HL-60 (cell line): Measurements from ENCODE around the gene TERB1.
A peak's percentile ranks its signal among the peaks of the same experiment; 100 is the strongest.

Experiments
- POLR2AphosphoS5 ChIP-seq: IDR thresholded peaks from 2 replicates; pipeline ENCODE4 v1.6.1; 2012; ENCODE audit warnings: low read depth
- TF ChIP-seq, protein P1 (sequence below): IDR thresholded peaks from one replicate; pipeline ENCODE4 v1.5.1; 2011; ENCODE audit warnings: low read length, control low read depth, inconsistent platforms; ENCODE audit not compliant: insufficient read depth
- TF ChIP-seq, protein P2 (sequence below): IDR thresholded peaks from 2 replicates; pipeline ENCODE4 v1.6.1; 2012; ENCODE audit warnings: low read depth; ENCODE audit not compliant: insufficient replicate concordance

DNA sequence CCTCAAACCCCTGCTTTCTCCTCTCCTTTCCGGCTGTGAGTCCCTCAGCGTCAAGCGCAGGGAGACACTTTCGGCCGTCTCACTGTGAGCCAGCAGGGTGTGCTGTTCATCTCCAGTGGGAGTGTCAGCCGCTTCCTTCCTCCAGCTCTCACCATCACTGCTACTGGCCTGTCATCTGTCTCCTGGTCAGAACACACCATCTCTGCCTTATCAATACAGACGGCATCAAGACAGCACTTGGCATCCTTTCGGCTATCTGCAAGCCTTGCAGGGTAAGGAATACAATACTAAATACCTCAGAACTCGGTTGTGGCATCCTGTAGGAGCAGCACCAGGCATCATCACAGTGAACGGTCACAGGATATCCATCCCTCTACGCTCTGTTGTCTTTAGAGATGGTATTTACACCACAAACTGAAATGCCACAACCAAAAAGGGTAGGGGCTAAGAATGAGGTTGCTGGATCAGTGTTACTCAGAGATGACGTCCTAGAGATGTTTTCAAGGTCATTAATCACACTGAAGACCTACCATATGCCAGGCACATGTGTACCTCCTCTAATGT is 84.2 kb downstream of the TERB1 start:
- TF ChIP-seq, protein P1, sequence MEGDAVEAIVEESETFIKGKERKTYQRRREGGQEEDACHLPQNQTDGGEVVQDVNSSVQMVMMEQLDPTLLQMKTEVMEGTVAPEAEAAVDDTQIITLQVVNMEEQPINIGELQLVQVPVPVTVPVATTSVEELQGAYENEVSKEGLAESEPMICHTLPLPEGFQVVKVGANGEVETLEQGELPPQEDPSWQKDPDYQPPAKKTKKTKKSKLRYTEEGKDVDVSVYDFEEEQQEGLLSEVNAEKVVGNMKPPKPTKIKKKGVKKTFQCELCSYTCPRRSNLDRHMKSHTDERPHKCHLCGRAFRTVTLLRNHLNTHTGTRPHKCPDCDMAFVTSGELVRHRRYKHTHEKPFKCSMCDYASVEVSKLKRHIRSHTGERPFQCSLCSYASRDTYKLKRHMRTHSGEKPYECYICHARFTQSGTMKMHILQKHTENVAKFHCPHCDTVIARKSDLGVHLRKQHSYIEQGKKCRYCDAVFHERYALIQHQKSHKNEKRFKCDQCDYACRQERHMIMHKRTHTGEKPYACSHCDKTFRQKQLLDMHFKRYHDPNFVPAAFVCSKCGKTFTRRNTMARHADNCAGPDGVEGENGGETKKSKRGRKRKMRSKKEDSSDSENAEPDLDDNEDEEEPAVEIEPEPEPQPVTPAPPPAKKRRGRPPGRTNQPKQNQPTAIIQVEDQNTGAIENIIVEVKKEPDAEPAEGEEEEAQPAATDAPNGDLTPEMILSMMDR = peak; percentile 84
- TF ChIP-seq, protein P2, sequence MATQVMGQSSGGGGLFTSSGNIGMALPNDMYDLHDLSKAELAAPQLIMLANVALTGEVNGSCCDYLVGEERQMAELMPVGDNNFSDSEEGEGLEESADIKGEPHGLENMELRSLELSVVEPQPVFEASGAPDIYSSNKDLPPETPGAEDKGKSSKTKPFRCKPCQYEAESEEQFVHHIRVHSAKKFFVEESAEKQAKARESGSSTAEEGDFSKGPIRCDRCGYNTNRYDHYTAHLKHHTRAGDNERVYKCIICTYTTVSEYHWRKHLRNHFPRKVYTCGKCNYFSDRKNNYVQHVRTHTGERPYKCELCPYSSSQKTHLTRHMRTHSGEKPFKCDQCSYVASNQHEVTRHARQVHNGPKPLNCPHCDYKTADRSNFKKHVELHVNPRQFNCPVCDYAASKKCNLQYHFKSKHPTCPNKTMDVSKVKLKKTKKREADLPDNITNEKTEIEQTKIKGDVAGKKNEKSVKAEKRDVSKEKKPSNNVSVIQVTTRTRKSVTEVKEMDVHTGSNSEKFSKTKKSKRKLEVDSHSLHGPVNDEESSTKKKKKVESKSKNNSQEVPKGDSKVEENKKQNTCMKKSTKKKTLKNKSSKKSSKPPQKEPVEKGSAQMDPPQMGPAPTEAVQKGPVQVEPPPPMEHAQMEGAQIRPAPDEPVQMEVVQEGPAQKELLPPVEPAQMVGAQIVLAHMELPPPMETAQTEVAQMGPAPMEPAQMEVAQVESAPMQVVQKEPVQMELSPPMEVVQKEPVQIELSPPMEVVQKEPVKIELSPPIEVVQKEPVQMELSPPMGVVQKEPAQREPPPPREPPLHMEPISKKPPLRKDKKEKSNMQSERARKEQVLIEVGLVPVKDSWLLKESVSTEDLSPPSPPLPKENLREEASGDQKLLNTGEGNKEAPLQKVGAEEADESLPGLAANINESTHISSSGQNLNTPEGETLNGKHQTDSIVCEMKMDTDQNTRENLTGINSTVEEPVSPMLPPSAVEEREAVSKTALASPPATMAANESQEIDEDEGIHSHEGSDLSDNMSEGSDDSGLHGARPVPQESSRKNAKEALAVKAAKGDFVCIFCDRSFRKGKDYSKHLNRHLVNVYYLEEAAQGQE = no peak
- peak; percentile 61 for TF ChIP-seq POLR2AphosphoS5
